ENCODE results near the gene CYB561. TPM values are rescaled to one million over a fixed set of nuclear protein-coding genes. Genes with fewer than 3 reads are reported as not detected.
A peak's percentile ranks its signal among the peaks of the same experiment; 100 is the strongest.

Gene CYB561
- total RNA-seq, 1 experiment from 2014 or later = 20.7 TPM

DNA sequence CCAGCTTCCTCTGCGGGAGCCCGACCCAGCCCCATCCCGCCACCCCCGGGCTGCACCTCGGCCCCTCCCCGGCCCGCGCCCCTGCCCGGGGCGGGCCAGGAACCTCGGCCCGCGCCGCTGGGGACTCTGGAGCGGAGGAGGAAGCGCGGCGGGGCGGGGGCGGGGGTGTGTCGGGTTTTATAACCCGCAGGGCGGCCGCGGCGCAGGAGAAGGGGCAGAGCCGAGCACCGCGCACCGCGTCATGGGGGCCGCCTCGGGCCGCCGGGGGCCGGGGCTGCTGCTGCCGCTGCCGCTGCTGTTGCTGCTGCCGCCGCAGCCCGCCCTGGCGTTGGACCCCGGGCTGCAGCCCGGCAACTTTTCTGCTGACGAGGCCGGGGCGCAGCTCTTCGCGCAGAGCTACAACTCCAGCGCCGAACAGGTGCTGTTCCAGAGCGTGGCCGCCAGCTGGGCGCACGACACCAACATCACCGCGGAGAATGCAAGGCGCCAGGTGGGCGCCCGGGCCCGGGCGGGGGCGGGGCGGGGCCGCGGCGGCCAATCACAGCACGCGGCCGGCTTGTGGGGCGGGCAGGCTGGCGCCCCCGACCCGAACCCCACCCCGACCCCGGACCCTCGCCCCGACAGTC is 30.9 kb upstream of the CYB561 start, which contains the start of gene ACE:
Gene ACE, plus strand, starts transcription at position 208 of the 626 bp plus-strand sequence. Its CDS starts 34 bp downstream, at position 242.
- Mint-ChIP-seq H3K9me3 (no peaks in the 10 kb centered on the region), H3K4me1 (peaks cover 19 to 30% of the 10 kb centered on the region in 2 experiments), H3K27ac (peak within 1 kb of the TSS in 1 of 3 experiments; percentile 29; a peak in 2 of 7 replicates), H3K4me3 (peak within 1 kb of the TSS; percentile 72 to 90), H3K27me3 (ENCODE audit: low read depth) (peaks cover 45% of the 10 kb centered on the region), H3K36me3 (ENCODE audit: insufficient read depth in 1 of 3, low read depth in 3 of 3) (no peaks in the 10 kb centered on the region)
- Histone ChIP-seq H3K56ac (ENCODE audit: insufficient read length, low read depth, low read length) (no peak within 1 kb of the TSS), H3K9me3 (ENCODE audit: control insufficient read depth, low read depth, low read length) (no peaks in the 10 kb centered on the region), H3K4me2 (ENCODE audit: insufficient read depth, insufficient read length, low read length) (peak within 1 kb of the TSS; percentile 63), H3K18ac (ENCODE audit: insufficient read length, low read depth, low read length) (peak within 1 kb of the TSS; percentile 27), H2AK5ac (ENCODE audit: insufficient read length, low read length) (no peak within 1 kb of the TSS), H2BK20ac (ENCODE audit: low read depth, low read length, poor library complexity, severe bottlenecking) (no peak within 1 kb of the TSS), H2BK5ac (ENCODE audit: insufficient read length, low read length) (no peak within 1 kb of the TSS), H3K27ac (ENCODE audit: insufficient read length, low read depth, low read length) (no peak within 1 kb of the TSS), H3K79me1 (ENCODE audit: insufficient read depth, low read depth, low read length, poor library complexity, severe bottlenecking) (no peaks in the 10 kb centered on the region), H2BK15ac (ENCODE audit: low read depth, low read length) (no peak within 1 kb of the TSS), H3K14ac (ENCODE audit: insufficient read depth, low read length) (no peak within 1 kb of the TSS), H3K27me3 (ENCODE audit: insufficient read depth, low read length) (no peaks in the 10 kb centered on the region; the same call in 1 of the 2 replicates), H3K23ac (ENCODE audit: insufficient read length, low read depth, low read length) (no peak within 1 kb of the TSS), H3K79me2 (ENCODE audit: insufficient read depth, low read length) (no peaks in the 10 kb centered on the region), H3K4me1 (ENCODE audit: insufficient read depth, low read length) (no peaks in the 10 kb centered on the region; the same call in 1 of the 2 replicates), H4K91ac (ENCODE audit: insufficient read length, low read depth, low read length) (no peak within 1 kb of the TSS), H3K23me2 (ENCODE audit: insufficient read length, low read depth, low read length, poor library complexity, severe bottlenecking) (peaks cover 13% of the 10 kb centered on the region), H4K5ac (ENCODE audit: insufficient read length, low read depth, low read length) (no peak within 1 kb of the TSS), H2BK120ac (ENCODE audit: low read depth, low read length, poor library complexity, severe bottlenecking) (no peak within 1 kb of the TSS), H3K9ac (ENCODE audit: extremely low read depth, insufficient read length, low read length) (no peak within 1 kb of the TSS), H4K8ac (replicated peaks; ENCODE audit: insufficient read length, low read depth, low read length) (no peak within 1 kb of the TSS), H4K20me1 (ENCODE audit: control insufficient read depth, insufficient read depth, insufficient read length) (no peaks in the 10 kb centered on the region), H2BK12ac (ENCODE audit: insufficient read length, low read depth, low read length) (no peak within 1 kb of the TSS), H2AFZ (ENCODE audit: low read length) (no peak within 1 kb of the TSS), H3K4ac (ENCODE audit: low read depth, low read length) (no peak within 1 kb of the TSS), H3T11ph (ENCODE audit: low read length) (no peak within 1 kb of the TSS)
- TF ChIP-seq, protein P1, sequence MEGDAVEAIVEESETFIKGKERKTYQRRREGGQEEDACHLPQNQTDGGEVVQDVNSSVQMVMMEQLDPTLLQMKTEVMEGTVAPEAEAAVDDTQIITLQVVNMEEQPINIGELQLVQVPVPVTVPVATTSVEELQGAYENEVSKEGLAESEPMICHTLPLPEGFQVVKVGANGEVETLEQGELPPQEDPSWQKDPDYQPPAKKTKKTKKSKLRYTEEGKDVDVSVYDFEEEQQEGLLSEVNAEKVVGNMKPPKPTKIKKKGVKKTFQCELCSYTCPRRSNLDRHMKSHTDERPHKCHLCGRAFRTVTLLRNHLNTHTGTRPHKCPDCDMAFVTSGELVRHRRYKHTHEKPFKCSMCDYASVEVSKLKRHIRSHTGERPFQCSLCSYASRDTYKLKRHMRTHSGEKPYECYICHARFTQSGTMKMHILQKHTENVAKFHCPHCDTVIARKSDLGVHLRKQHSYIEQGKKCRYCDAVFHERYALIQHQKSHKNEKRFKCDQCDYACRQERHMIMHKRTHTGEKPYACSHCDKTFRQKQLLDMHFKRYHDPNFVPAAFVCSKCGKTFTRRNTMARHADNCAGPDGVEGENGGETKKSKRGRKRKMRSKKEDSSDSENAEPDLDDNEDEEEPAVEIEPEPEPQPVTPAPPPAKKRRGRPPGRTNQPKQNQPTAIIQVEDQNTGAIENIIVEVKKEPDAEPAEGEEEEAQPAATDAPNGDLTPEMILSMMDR (conservative IDR thresholded peaks at IDR 0.05) = no peak
- no CpG with 5 or more reads among the region's 78 CpGs for WGBS (ENCODE audit: extremely low coverage, insufficient read length, low lambda C conversion rate)
- DNase-seq = peak; percentile 91

All from H9 (cell line).